ENCODE results near the gene MGST2.

MGST2 gene

GRCh38 chr4:139643042-139643895, 22.4 kb upstream of the MGST2 start:
- no peak for DNase-seq (ENCODE audit: low read depth)

GRCh38 chr4:139645458-139645857, 20.2 kb upstream of the MGST2 start:
- no peak for DNase-seq (ENCODE audit: low read depth)

- no peak for DNase-seq (ENCODE audit: low read depth)
Observed at GRCh38 chr4:139647184-139647583, 18.4 kb upstream of the MGST2 start.

- no peak for DNase-seq (ENCODE audit: low read depth)
Observed at GRCh38 chr4:139647952-139648351, 17.7 kb upstream of the MGST2 start.

- peak; percentile 63 for DNase-seq (ENCODE audit: low read depth)
Observed at GRCh38 chr4:139651282-139652194, 14.1 kb upstream of the MGST2 start.

- DNase-seq (ENCODE audit: low read depth): no peak
Observed at GRCh38 chr4:139654516-139654915, 11.1 kb upstream of the MGST2 start.

GRCh38 chr4:139655116-139655515, 10.5 kb upstream of the MGST2 start:
- DNase-seq (ENCODE audit: low read depth): no peak

- no peak for DNase-seq (ENCODE audit: low read depth)
Observed at GRCh38 chr4:139656614-139657486, 8.8 kb upstream of the MGST2 start.

- DNase-seq (ENCODE audit: low read depth): no peak
Observed at GRCh38 chr4:139658185-139658584, 7.4 kb upstream of the MGST2 start.

GRCh38 chr4:139658586-139659382, 6.8 kb upstream of the MGST2 start:
- no peak for DNase-seq (ENCODE audit: low read depth)

GRCh38 chr4:139659735-139660424, 5.7 kb upstream of the MGST2 start:
- DNase-seq (ENCODE audit: low read depth): no peak

- no peak for DNase-seq (ENCODE audit: low read depth)
Observed at GRCh38 chr4:139660568-139661043, 5.0 kb upstream of the MGST2 start.

- no peak for DNase-seq (ENCODE audit: low read depth)
Observed at GRCh38 chr4:139663561-139664138, 2.0 kb upstream of the MGST2 start.

- no peak for DNase-seq (ENCODE audit: low read depth)
Observed at GRCh38 chr4:139664442-139664841, 1.2 kb upstream of the MGST2 start.

GRCh38 chr4:139665079-139665689, 435 bp upstream of the MGST2 start:
- no peak for DNase-seq (ENCODE audit: low read depth)

- DNase-seq (ENCODE audit: low read depth): no peak
Observed at GRCh38 chr4:139666735-139667281, 1.2 kb downstream of the MGST2 start.

GRCh38 chr4:139668036-139668435, 2.4 kb downstream of the MGST2 start:
- DNase-seq (ENCODE audit: low read depth): no peak

- no peak for DNase-seq (ENCODE audit: low read depth)
Observed at GRCh38 chr4:139668658-139669201, 3.1 kb downstream of the MGST2 start.

GRCh38 chr4:139669335-139669734, 3.7 kb downstream of the MGST2 start:
- no peak for DNase-seq (ENCODE audit: low read depth)
